ENCODE results near the gene ROCK2. TPM values are rescaled to one million over a fixed set of nuclear protein-coding genes. Genes with fewer than 3 reads are reported as not detected.
A peak's percentile ranks its signal among the peaks of the same experiment; 100 is the strongest.

ROCK2 gene
- total and polyA plus RNA-seq, 9 of the 15 experiments (the other 6 are each of a cell fraction or from before 2014, with no cell fraction given) = 4.9 to 30.6 (median 14.3) TPM

GRCh38 chr2:11239666-11240462 is 104.6 kb downstream of the ROCK2 start:
- FAIRE-seq (no peak), ATAC-seq (peak; percentile 53), DNase-seq (ENCODE audit: extremely low read depth in 1 of 4, low spot score in 3 of 4) (peak in 1 of 4 experiments; percentile 22)
- Histone ChIP-seq H3K9ac (ENCODE audit: insufficient read depth in 1 of 2, low read depth in 2 of 2, low read length in 2 of 2) (no peak overlapping the region), H4K20me1 (replicated peaks; ENCODE audit: control insufficient read depth, insufficient read depth, low read length) (no peaks in the 10 kb centered on the region; the same call in 1 of the 2 replicates), H3K4me1 (replicated peaks in 1 of 2; ENCODE audit: control insufficient read depth in 2 of 2, insufficient read depth in 2 of 2, low read length in 2 of 2) (peaks cover 0 to 6% of the 10 kb centered on the region in 2 experiments; a peak in 2 of 5 replicates), H2AFZ (ENCODE audit: low read depth, low read length) (no peak overlapping the region), H3K9me1 (ENCODE audit: control insufficient read depth, insufficient read depth, low read length) (no peaks in the 10 kb centered on the region), H3K36me3 (ENCODE audit: control insufficient read depth, insufficient read depth, low read length) (peaks cover 5% of the 10 kb centered on the region; the same call in 1 of the 3 replicates), H3K27ac (ENCODE audit: extremely low read depth, low read depth, low read length) (no peak overlapping the region), H3K27me3 (ENCODE audit: control insufficient read depth in 2 of 2, insufficient read depth in 2 of 2, low read length in 2 of 2) (no peaks in the 10 kb centered on the region), H3K4me3 (no peak overlapping the region), H3K4me2 (ENCODE audit: insufficient read depth, low read length) (no peak overlapping the region), H3K9me3 (replicated peaks; ENCODE audit: control insufficient read depth, insufficient read depth, low read depth, low read length) (no peaks in the 10 kb centered on the region), H3K79me2 (ENCODE audit: control insufficient read depth, insufficient read depth, low read length) (peaks cover 8% of the 10 kb centered on the region)
- no TSS peak for BruUV-seq (replicated peaks)
- in situ Hi-C loops (cut with MboI) (loop anchor here (25.0 kb wide), 1 partner anchor 172 kb away; no protein-coding TSS in a partner anchor), intact Hi-C loops (cut with micrococcal nuclease) (loop anchor here (10.0 kb wide), 1 partner anchor 105 kb away; a partner anchor contains a TSS)
- CTCF ChIA-PET (ENCODE audit: low intra/inter-chr PET ratio) = no interaction called here
- POLR2A ChIA-PET = interaction anchor here (0.7 to 1.4 kb wide), 4 partner anchors 14 to 57 kb away, joined by 3 read pairs; no protein-coding TSS in a partner anchor
- 31% methylated on average over 6 of the region's 6 CpGs for WGBS (ENCODE audit: insufficient coverage, low coverage, missing lambda C conversion rate)
- TF ChIP-seq RBM34 (IDR thresholded peaks at IDR 0.05; ENCODE audit: borderline replicate concordance, insufficient read depth, low read length) (no peak), MITF (IDR thresholded peaks at IDR 0.05) (no peak), PPARD (CRISPR knock-in tag; IDR thresholded peaks at IDR 0.05) (no peak), HMGN3 (IDR thresholded peaks at IDR 0.05; ENCODE audit: borderline replicate concordance, extremely low read depth, insufficient read length, low read depth, low read length) (no peak), HNRNPK (IDR thresholded peaks at IDR 0.05; ENCODE audit: low read depth, low read length, poor library complexity, severe bottlenecking) (no peak), ZNF134 (CRISPR knock-in tag; conservative IDR thresholded peaks at IDR 0.05) (no peak), NR1H2 (CRISPR knock-in tag; IDR thresholded peaks at IDR 0.05) (no peak), RBM39 (optimal IDR thresholded peaks at IDR 0.05; ENCODE audit: low read depth, low read length) (no peak), MXD1 (CRISPR knock-in tag; IDR thresholded peaks at IDR 0.05; ENCODE audit: borderline replicate concordance, poor library complexity, severe bottlenecking) (no peak), KAT7 (CRISPR knock-in tag; IDR thresholded peaks at IDR 0.05; ENCODE audit: borderline replicate concordance) (no peak), HDAC3 (IDR thresholded peaks at IDR 0.05; ENCODE audit: borderline replicate concordance, partially characterized antibody) (no peak), ZNF695 (CRISPR knock-in tag; IDR thresholded peaks at IDR 0.05) (no peak), CBX5 (IDR thresholded peaks at IDR 0.05; ENCODE audit: borderline replicate concordance, low read depth) (no peak), HDAC1 (IDR thresholded peaks at IDR 0.05) (no peak), NR2F6 (CRISPR knock-in tag; IDR thresholded peaks at IDR 0.05) (no peak)
- TF ChIP-seq, protein P1, sequence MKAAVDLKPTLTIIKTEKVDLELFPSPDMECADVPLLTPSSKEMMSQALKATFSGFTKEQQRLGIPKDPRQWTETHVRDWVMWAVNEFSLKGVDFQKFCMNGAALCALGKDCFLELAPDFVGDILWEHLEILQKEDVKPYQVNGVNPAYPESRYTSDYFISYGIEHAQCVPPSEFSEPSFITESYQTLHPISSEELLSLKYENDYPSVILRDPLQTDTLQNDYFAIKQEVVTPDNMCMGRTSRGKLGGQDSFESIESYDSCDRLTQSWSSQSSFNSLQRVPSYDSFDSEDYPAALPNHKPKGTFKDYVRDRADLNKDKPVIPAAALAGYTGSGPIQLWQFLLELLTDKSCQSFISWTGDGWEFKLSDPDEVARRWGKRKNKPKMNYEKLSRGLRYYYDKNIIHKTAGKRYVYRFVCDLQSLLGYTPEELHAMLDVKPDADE (conservative IDR thresholded peaks at IDR 0.05; ENCODE audit: control insufficient read depth, low read depth, low read length) = no peak
